Stimulated activated CD4-positive, alpha-beta T cell treated with anti-CD3 and anti-CD28 coated beads, TNF-alpha, amount 100 ng/mL, for 4 hours (primary cell): Measurements from ENCODE around the gene IFITM2.
"Not testable (repeated sequence)": the region's sequence is repeated elsewhere in the genome, so short reads cannot be mapped to it uniquely, and the experiment has no call there.

Experiments
- DNase-seq, 3 experiments: peaks; one replicate each; pipeline ENCODE4 v3.0.0-alpha.2; 2020; ENCODE audit warnings: low read depth in 3 of 3

IFITM2 gene

GRCh38 chr11:308740-309665 is 1.4 kb downstream of the IFITM2 start:
- not testable (repeated sequence) for DNase-seq

- not testable (repeated sequence) for DNase-seq
Observed at GRCh38 chr11:309979-310572, 2.5 kb downstream of the IFITM2 start.

- DNase-seq = not testable (repeated sequence)
Observed at GRCh38 chr11:311013-311748, 3.6 kb downstream of the IFITM2 start.

- no peak for DNase-seq
Observed at GRCh38 chr11:312092-312816, 4.6 kb downstream of the IFITM2 start.

- no peak for DNase-seq
Observed at GRCh38 chr11:313304-313786, 5.7 kb downstream of the IFITM2 start.

- DNase-seq = peak in 1 of 3 experiments; percentile 37
Observed at GRCh38 chr11:313787-314553, 6.4 kb downstream of the IFITM2 start, which contains the start of gene IFITM1. IFITM1 (plus strand) TSS chr11:314040; CDS start chr11:314171, 131 bp downstream.

GRCh38 chr11:314554-314875 is 6.9 kb downstream of the IFITM2 start:
- not testable (repeated sequence) for DNase-seq

- DNase-seq = no peak
Observed at GRCh38 chr11:315051-315481, 7.5 kb downstream of the IFITM2 start.

- DNase-seq = no peak
Observed at GRCh38 chr11:315516-315994, 7.9 kb downstream of the IFITM2 start.

GRCh38 chr11:316031-316701 is 8.6 kb downstream of the IFITM2 start:
- DNase-seq = no peak

GRCh38 chr11:316891-317301 is 9.3 kb downstream of the IFITM2 start:
- DNase-seq = no peak

GRCh38 chr11:317668-318404 is 10.2 kb downstream of the IFITM2 start:
- DNase-seq = not testable (repeated sequence)

- DNase-seq = not testable (repeated sequence)
Observed at GRCh38 chr11:318405-319120, 10.9 kb downstream of the IFITM2 start.

GRCh38 chr11:319121-319887 is 11.7 kb downstream of the IFITM2 start:
- DNase-seq = peak in 1 of 3 experiments; percentile 23

GRCh38 chr11:319888-320273 is 12.3 kb downstream of the IFITM2 start:
- DNase-seq = not testable (repeated sequence)

GRCh38 chr11:324156-324555 is 16.5 kb downstream of the IFITM2 start:
- no peak for DNase-seq

GRCh38 chr11:324593-325517 is 17.2 kb downstream of the IFITM2 start:
- DNase-seq = not testable (repeated sequence)
